GM18519 (cell line): Measurements from ENCODE around the gene BSG.

ENCODE experiments used
- ATAC-seq: cut with Tn5 transposase; IDR thresholded peaks from one replicate; pipeline ENCODE4 v1.9.1; 2021; ENCODE audit warnings: mild to moderate bottlenecking, moderate library complexity; ENCODE audit not compliant: unreplicated experiment, low FRiP score

Gene BSG

GRCh38 chr19:570937-571565 lies 1.3 kb upstream of the BSG start:
- ATAC-seq: no peak

GRCh38 chr19:571566-571974 lies 826 bp upstream of the BSG start:
- ATAC-seq: no peak

- no peak for ATAC-seq
Measured at GRCh38 chr19:572743-573518, 535 bp downstream of the BSG start.

GRCh38 chr19:573519-573825 lies 1.1 kb downstream of the BSG start:
- no peak for ATAC-seq

- no peak for ATAC-seq
Measured at GRCh38 chr19:574658-575526, 2.5 kb downstream of the BSG start.

- no peak for ATAC-seq
Measured at GRCh38 chr19:575527-576506, 3.4 kb downstream of the BSG start.

- ATAC-seq: no peak
Measured at GRCh38 chr19:576768-577438, 4.5 kb downstream of the BSG start.

GRCh38 chr19:577439-578392 lies 5.3 kb downstream of the BSG start:
- ATAC-seq: no peak

- no peak for ATAC-seq
Measured at GRCh38 chr19:579111-579841, 6.9 kb downstream of the BSG start.

GRCh38 chr19:579842-580155 lies 7.4 kb downstream of the BSG start:
- ATAC-seq: no peak

- no peak for ATAC-seq
Measured at GRCh38 chr19:580274-580835, 8.0 kb downstream of the BSG start.

- no peak for ATAC-seq
Measured at GRCh38 chr19:581399-582111, 9.2 kb downstream of the BSG start.

- ATAC-seq: no peak
Measured at GRCh38 chr19:582497-583197, 10.3 kb downstream of the BSG start.

- ATAC-seq: no peak
Measured at GRCh38 chr19:583198-583967, 11.0 kb downstream of the BSG start.

- no peak for ATAC-seq
Measured at GRCh38 chr19:583968-584239, 11.5 kb downstream of the BSG start.
